ENCODE data around the gene SLC26A1.

SLC26A1 gene

DNA sequence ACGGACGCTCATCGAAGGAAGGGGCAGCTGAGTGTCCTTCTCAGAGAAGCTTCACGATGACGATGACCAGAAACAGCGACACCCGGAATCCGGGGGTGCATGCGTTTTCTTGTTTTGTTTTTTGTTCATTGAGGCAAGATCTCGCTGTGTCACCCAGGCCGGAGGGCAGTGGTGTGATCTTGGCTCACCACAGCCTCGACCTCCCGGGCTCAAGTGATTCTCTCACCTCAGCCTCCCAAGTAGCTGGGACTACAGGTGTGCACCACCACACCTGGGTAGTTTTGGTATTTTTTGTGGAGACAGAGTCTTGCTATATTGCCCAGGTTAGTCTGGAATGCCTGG lies 39.7 kb downstream of the SLC26A1 start:
- Histone ChIP-seq H3K27me3 (no peaks in the 10 kb centered on the region), H3K4me1 (ENCODE audit: control insufficient read depth in 1 of 2, insufficient read depth in 1 of 2, low read depth in 1 of 2, low read length in 1 of 2) (no peaks in the 10 kb centered on the region), H3K9me3 (no peaks in the 10 kb centered on the region), H3K36me3 (peaks cover 78% of the 10 kb centered on the region), H3K4me3 (ENCODE audit: low read depth in 1 of 2, low read length in 1 of 2) (no peak overlapping the region), H3K27ac (no peak overlapping the region)
- TF ChIP-seq, protein P1, sequence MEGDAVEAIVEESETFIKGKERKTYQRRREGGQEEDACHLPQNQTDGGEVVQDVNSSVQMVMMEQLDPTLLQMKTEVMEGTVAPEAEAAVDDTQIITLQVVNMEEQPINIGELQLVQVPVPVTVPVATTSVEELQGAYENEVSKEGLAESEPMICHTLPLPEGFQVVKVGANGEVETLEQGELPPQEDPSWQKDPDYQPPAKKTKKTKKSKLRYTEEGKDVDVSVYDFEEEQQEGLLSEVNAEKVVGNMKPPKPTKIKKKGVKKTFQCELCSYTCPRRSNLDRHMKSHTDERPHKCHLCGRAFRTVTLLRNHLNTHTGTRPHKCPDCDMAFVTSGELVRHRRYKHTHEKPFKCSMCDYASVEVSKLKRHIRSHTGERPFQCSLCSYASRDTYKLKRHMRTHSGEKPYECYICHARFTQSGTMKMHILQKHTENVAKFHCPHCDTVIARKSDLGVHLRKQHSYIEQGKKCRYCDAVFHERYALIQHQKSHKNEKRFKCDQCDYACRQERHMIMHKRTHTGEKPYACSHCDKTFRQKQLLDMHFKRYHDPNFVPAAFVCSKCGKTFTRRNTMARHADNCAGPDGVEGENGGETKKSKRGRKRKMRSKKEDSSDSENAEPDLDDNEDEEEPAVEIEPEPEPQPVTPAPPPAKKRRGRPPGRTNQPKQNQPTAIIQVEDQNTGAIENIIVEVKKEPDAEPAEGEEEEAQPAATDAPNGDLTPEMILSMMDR (IDR thresholded peaks at IDR 0.05): no peak

DNA sequence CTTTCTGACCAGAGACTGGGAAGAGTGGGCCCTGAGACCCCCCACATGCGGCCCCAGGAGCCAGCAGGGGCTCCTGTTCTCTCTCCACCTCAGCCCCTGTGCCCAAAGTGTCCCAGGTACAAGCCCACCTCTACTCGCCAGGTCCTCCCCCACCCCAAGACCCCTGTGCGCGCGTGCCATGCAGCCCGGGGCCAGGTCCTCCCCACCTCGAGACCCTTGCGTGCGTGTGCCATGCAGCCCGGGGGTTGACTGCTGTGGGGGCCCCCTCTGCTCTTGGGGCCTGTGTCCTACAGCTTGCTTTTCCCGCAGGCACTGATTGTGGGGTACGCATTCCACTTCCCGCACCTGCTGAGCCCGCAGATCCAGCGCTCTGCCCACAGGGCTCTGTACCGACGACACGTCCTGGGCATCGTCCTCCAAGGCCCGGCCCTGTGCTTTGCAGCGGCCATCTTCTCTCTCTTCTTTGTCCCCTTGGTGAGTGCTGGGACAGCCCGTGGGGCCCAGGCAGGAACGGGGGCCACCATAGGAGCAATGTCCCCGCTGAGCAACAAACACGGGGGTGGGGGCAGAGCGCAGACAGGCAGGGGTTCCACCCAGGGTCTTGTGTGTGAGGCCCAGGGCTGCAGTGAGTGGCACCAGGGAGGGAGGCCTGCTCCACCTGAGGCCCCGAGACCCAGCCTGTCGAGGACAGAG lies 40.2 kb downstream of the SLC26A1 start:
- TF ChIP-seq, protein P1 (IDR thresholded peaks at IDR 0.05): no peak
- H3K4me1 ChIP-seq (ENCODE audit: control insufficient read depth in 1 of 2, insufficient read depth in 1 of 2, low read depth in 1 of 2, low read length in 1 of 2): no peaks in the 10 kb centered on the region
- H3K27me3 ChIP-seq: no peaks in the 10 kb centered on the region
- H3K27ac ChIP-seq: no peak overlapping the region
- H3K36me3 ChIP-seq: peaks cover 77% of the 10 kb centered on the region
- H3K9me3 ChIP-seq: no peaks in the 10 kb centered on the region
- H3K4me3 ChIP-seq (ENCODE audit: low read depth in 1 of 2, low read length in 1 of 2): no peak overlapping the region

DNA sequence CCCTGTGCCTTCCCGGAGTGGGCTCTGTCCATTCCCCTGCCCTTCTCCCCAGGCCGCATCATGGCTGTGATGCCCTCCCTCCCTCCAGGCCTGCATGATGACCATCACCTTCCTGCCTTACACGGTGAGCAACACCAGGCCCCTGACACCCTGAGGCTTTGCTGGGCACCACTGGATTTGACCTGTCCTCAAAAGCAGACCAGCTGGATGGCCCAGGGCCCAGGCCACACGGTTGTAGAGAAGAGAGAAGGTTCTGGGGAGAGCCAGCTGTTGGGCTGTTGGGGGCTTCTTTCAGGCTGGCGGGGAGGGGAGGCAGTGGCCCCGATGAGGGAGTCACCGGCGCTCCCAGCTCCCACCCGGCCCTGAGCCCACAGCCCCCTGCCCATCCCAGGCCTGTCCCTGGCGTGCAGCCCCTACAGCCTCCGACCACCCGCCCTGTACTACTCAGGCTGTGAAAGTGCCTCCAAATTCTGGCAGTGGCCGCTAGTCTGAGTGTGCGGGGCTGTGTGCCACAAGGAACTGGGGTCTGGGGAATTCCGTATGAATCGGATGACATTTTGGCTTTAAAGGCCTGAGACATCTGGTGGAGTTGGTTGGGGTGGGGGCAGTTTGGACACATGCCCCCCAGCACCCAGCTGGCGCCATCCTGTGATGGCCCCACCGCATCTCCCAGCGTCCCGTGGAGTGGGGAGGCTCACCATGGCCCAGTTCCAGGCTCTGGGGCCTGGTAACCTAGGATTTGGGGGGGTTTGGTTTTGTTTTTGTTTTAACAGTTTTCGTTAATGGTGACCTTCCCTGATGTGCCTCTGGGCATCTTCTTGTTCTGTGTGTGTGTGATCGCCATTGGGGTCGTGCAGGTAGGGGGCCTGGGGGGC lies 41.4 kb downstream of the SLC26A1 start:
- H3K27ac ChIP-seq: no peak overlapping the region
- no peaks in the 10 kb centered on the region for H3K9me3 ChIP-seq
- no peaks in the 10 kb centered on the region for H3K4me1 ChIP-seq (ENCODE audit: control insufficient read depth in 1 of 2, insufficient read depth in 1 of 2, low read depth in 1 of 2, low read length in 1 of 2)
- H3K27me3 ChIP-seq: peaks cover 3% of the 10 kb centered on the region
- H3K4me3 ChIP-seq (ENCODE audit: low read depth in 1 of 2, low read length in 1 of 2): no peak overlapping the region
- TF ChIP-seq, protein P1 (IDR thresholded peaks at IDR 0.05): no peak
- H3K36me3 ChIP-seq: peaks cover 70% of the 10 kb centered on the region

DNA sequence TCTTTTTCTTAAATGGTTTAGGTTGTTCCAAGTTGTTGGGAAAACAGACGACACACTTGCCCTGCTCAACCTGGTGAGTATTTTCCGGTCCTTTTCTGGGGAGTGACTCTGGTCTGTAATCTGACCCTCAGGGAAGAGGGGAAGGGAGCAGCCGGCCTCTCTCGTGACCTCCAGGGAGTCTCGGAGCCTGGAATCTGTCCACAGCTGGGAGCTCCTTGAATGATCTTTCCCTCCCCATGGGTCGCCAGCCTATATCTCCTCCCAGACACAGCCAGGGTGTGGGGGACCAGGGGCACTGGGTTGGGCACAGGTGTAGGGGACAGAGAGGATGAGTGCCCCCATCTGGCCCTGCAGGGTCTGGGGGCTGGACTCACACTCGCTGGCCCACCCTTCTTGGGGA lies 42.0 kb downstream of the SLC26A1 start:
- TF ChIP-seq, protein P1 (IDR thresholded peaks at IDR 0.05): no peak
- no peaks in the 10 kb centered on the region for H3K4me1 ChIP-seq (ENCODE audit: control insufficient read depth in 1 of 2, insufficient read depth in 1 of 2, low read depth in 1 of 2, low read length in 1 of 2)
- H3K27me3 ChIP-seq: peaks cover 9% of the 10 kb centered on the region
- H3K36me3 ChIP-seq: peaks cover 65% of the 10 kb centered on the region
- no peak overlapping the region for H3K27ac ChIP-seq
- no peak overlapping the region for H3K4me3 ChIP-seq (ENCODE audit: low read depth in 1 of 2, low read length in 1 of 2)
- H3K9me3 ChIP-seq: no peaks in the 10 kb centered on the region

DNA sequence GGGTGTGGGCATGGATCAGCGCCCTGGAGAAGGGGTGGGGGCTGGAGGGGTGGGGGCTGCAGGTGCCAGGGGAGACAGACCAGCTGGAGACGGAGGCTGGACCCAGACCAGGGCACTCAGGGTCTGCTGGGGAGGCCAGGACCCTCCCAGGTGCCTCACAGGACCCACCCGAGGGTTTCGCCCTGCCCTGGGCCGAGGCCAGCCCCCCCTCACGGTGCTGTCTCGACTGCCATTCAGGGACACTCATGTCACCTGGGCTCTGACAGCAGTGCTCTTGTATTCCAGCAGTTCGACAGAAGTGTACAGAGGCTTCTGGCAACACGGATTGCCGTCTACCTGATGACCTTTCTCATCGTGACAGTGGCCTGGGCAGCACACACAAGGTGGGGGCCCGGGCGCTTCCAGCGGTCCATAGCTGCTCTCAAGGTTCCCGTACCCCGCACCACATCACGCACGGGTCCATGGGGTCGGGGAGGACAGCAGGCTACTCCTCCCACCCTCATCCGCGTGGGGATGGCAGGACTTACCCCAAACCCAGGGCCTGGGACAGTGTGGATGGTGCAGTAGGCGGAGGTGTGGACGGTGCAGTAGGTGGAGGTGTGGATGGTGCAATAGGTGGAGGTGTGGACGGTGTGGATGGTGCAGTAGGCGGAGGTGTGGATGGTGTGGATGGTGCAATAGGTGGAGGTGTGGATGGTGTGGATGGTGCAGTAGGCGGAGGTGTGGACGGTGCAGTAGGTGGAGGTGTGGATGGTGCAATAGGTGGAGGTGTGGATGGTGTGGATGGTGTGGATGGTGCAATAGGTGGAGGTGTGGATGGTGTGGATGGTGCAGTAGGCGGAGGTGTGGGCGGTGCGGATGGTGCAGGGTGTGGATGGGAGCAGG lies 42.8 kb downstream of the SLC26A1 start:
- Histone ChIP-seq H3K4me1 (ENCODE audit: control insufficient read depth in 1 of 2, insufficient read depth in 1 of 2, low read depth in 1 of 2, low read length in 1 of 2) (no peaks in the 10 kb centered on the region), H3K27me3 (peaks cover 15% of the 10 kb centered on the region), H3K27ac (no peak overlapping the region), H3K36me3 (peaks cover 56% of the 10 kb centered on the region), H3K4me3 (ENCODE audit: low read depth in 1 of 2, low read length in 1 of 2) (no peak overlapping the region), H3K9me3 (no peaks in the 10 kb centered on the region)
- TF ChIP-seq, protein P1 (IDR thresholded peaks at IDR 0.05): no peak
